ENCODE measurements around the gene GGNBP2.

Gene GGNBP2

GRCh38 chr17:36566081-36566480 is 21.4 kb downstream of the GGNBP2 start:
- DNase-seq, result no peak

GRCh38 chr17:36575028-36575427 is 30.3 kb downstream of the GGNBP2 start:
- DNase-seq, result no peak

- no peak for DNase-seq
These were observed 32.1 kb downstream of the GGNBP2 start for GRCh38 chr17:36576793-36577192.

- no peak for DNase-seq
These were observed 34.0 kb downstream of the GGNBP2 start for GRCh38 chr17:36578671-36579070.

GRCh38 chr17:36583787-36584186 is 39.1 kb downstream of the GGNBP2 start:
- DNase-seq, result no peak

GRCh38 chr17:36586138-36586537 is 41.4 kb downstream of the GGNBP2 start:
- no peak for DNase-seq

- DNase-seq, result no peak
These were observed 45.4 kb downstream of the GGNBP2 start for GRCh38 chr17:36590082-36590481.

GRCh38 chr17:36591434-36592315 is 47.0 kb downstream of the GGNBP2 start, which contains the start of gene DHRS11:
DHRS11 (plus strand) TSS chr17:36591879; CDS start chr17:36592010, 131 bp downstream.
- peak; percentile 59 for DNase-seq

GRCh38 chr17:36592316-36592715 is 47.6 kb downstream of the GGNBP2 start:
- DNase-seq, result no peak

GRCh38 chr17:36592716-36593321 is 48.1 kb downstream of the GGNBP2 start:
- DNase-seq, result no peak

- no peak for DNase-seq
These were observed 49.1 kb downstream of the GGNBP2 start for GRCh38 chr17:36593656-36594316.

GRCh38 chr17:36594626-36595401 is 50.1 kb downstream of the GGNBP2 start:
- no peak for DNase-seq

- no peak for DNase-seq
These were observed 52.5 kb downstream of the GGNBP2 start for GRCh38 chr17:36597226-36597625.

GRCh38 chr17:36597866-36598777 is 53.4 kb downstream of the GGNBP2 start:
- DNase-seq, result no peak

- DNase-seq, result no peak
These were observed 54.3 kb downstream of the GGNBP2 start for GRCh38 chr17:36598951-36599401.

- DNase-seq, result no peak
These were observed 55.0 kb downstream of the GGNBP2 start for GRCh38 chr17:36599546-36600250.

- no peak for DNase-seq
These were observed 55.7 kb downstream of the GGNBP2 start for GRCh38 chr17:36600465-36600864.

- DNase-seq, result no peak
These were observed 56.2 kb downstream of the GGNBP2 start for GRCh38 chr17:36600936-36601302.

- DNase-seq, result peak; percentile 91
These were observed 56.7 kb downstream of the GGNBP2 start, which contains the start of gene MRM1 for GRCh38 chr17:36601303-36602029. MRM1 (plus strand) TSS chr17:36601583; CDS start chr17:36601811, 228 bp downstream.
